GM19467 (cell line): ENCODE measurements around the gene DSN1.

Experiments used
- ATAC-seq: cut with Tn5 transposase; IDR thresholded peaks from one replicate; pipeline ENCODE4 v1.9.1; 2021; ENCODE audit warnings: mild to moderate bottlenecking, moderate library complexity; ENCODE audit not compliant: unreplicated experiment

DSN1 gene

DNA sequence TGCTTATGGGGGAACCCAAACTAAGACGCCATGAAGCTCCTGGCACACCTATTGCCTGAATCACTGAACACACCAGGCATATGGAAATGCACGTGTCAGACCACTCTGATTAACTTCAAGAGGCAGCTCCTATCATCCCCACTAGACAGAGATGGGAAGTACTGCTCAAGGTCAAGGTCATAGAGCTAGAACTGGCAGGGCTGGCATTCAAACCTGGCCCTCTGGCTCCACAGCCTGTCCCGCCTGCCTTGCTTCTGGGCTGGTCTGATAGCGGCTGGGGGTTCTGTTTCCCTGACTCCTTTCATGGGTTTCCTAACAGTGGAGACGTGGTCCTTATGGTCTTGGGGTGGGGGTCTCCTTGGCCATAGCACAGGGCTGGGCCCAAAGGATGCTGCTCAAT lies 22.6 kb upstream of the DSN1 start:
- no peak for ATAC-seq

DNA sequence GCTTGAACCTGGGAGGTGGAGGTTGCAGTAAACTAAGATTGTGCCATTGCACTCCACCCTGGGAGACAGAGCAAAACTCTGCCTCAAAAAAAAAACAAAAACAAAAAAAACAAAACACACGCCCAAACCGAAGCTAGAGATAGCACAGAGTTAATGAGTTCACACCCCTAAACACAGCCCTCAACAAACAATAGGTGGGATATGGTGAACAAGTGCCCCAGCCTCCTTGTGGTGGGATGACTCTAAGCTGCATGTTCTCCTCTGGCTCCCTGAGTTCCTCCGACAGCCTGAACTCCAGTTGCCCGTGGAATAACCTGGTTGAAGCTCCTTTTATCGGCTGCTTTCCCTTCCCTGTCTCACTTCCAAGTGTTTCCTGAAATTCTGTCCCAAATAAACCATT lies 22.1 kb upstream of the DSN1 start:
- ATAC-seq, result no peak

DNA sequence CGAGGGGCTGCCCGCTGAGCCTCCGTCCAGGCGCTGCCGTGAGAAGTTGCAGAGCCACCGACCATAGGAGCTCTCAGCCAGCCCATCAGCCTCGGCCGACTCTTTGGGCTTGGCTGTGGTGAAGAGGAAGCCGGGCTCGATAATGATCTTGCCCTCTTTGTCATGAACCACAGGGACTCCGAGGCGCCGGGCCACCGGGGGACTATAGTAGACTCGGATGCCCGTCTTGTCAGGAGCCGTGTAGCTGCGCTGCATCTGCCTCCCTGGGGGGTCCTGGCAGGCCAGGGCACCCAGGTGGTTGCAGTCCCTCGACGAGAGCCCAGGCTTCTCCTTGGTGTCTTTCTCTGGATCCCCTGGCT lies 20.5 kb upstream of the DSN1 start:
- no peak for ATAC-seq

DNA sequence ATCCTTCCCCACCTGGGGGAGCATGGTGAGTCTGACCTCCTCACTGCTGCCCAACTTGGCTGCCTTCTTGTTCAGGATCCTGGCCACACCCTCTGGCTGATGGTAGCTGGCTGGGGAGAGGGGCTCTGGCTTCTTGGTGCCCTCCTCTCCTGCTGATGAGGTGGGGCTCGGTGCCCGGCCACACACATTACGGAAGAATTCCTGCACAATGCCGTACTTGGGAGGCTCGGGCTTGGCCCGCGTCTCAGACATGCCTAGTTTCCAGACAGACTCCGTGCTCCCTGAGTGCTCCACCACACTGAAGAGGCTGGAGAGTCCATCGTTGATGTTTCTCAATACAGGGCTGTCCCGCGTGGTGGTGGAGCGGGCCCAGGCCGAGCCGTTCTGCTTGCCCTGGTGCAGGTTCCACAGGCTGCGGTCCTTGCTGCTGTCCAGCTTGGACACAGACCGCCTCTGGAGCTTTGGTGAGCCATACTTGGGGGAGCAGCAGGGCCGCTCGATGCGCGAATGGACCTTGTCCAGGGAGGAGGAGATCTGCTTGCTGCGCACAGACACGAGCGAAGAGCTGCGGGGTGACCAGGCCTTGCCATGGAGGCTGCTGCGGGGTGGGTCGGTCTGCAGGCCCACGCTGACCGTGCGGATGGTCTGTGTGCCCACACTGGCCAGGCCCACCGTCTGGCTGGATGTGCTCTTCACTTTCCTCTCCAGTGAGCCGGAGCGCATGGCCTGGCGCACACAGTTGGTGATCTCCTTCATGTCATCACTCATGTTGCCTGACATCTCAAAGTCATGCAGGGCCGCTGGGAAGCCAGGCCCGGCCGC lies 19.9 kb upstream of the DSN1 start:
- ATAC-seq, result no peak

DNA sequence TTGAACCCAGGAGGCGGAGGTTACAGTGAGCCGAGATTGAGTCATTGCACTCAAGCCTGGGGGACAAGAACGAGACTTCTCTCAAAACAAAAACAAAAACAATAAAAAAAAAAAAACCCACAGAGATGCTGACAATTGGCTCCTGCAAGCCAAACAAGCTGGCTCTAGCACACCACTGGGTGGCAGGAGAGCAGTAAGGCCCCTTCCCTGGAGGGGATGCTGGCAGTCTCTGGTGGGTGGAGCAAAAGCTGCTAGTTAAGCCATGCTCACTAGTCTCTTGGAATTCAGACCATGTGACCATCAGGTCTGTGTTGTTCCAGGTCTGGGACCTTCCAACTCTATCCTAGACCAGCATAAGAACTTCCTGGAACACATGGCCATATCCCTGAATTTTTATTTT lies 18.9 kb upstream of the DSN1 start:
- ATAC-seq, result no peak

DNA sequence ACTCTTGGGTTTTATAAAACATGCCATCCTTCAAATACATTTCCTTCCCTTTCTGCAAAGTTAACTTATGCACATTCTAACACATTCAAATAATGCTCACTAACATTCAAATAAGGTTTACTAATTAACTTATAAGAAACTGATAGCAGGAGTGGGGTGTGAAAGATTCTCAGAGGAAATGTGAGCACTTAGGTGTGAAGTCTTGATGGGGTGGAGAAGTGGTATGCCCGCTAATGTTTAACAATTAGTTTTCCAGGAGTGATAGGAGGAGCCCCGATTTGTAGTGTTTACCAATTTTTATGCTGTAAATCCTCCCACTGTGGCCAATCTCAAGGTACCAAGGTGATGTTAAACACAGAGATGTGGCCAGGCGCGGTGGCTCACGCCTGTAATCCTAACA lies 18.3 kb upstream of the DSN1 start:
- ATAC-seq, result no peak

DNA sequence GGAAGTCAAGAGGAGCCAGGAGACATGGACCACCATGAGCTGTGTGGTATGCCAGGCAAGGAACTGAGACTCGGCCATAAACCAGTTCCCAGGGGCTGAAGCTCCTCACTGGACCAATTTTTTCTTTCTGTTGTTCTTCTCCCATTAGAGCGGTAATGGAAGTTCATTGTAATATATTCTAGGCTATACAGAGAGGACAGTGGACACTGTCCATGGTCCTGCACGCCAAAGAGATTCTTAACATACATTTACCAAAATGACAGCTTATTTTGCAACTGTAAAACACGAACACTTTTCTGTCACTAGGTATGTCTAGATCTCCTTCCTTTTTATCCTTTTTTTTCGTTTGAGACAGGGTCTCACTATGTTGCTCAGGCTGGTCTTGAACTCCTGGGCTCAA lies 13.1 kb upstream of the DSN1 start:
- no peak for ATAC-seq

DNA sequence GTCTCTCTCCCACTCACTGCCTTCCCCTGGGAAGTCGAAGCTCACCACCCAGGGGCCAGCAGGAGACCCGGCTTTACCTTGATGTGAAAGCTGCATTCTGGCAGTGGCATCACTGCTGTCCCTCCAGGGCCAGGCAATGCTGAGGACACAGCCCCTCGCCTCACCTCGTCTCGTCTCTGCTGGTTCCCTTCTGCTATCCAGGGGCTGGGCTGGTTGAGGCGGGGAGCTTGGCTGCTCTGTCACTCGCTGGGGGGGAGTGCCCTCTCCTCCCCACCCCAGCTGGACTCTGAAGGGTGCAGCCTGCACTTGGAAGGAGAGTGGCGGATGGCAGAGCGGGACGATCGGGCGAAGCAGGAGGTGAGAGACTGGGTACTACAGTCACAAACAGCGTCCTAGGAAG lies 12.7 kb upstream of the DSN1 start:
- ATAC-seq, result no peak

DNA sequence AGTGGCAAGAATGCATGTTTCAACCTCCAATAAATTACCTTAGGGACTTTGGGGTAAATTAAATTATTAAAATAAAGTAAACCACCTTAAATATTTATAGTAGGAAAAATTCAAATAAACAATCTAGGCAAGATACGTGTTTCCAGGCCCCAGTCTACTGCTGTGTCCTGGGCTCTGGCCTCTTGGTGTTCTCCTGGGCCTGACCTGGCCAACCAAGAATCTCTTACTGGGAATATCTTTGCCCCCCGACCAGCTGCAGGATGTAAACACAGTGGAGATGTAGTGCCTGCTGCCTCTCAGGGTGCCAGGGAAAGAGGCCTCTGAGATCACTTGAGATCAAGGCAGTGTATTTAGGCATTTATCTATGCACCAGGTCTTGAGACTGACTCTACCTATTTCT lies 11.7 kb upstream of the DSN1 start:
- no peak for ATAC-seq

DNA sequence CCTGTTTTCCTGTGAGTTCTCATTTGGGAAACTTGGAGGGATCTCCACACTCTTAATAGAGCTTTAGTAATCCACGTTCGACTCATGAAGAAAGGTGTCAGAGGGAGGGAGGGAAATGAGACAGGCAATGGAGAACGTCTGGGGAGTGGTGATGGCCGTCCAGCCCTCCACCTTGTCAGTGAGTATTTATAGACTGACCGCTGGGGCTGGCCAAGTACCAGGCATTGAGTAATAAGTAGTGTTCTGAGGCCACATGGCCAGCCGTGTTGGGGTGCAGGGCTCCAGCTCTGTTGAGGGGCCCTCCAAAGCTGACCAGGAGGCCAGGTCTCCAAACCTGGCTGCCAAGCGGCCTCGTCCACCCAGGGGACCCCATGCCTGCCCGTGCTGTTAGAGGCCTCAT lies 11.3 kb upstream of the DSN1 start:
- no peak for ATAC-seq

DNA sequence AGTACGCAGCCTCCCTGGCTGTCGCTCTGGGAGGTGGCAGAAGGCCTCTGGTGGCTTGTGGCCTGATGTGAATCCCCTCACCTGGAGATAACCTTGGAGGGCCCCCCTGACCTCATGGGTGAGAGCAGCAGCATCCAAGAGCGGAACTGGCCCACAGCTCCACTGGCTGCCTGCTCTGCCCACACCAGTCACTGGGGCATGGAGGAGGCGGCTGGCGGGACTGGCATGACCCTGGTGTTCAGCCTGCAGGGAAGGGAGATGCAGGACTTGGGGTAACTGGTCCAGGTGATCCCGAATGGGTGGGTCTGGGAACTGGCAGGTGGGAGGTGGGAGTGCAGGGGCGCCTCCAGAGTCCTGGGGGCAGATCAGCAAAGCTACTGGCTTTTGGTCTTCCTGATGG lies 10.6 kb upstream of the DSN1 start:
- ATAC-seq, result no peak

DNA sequence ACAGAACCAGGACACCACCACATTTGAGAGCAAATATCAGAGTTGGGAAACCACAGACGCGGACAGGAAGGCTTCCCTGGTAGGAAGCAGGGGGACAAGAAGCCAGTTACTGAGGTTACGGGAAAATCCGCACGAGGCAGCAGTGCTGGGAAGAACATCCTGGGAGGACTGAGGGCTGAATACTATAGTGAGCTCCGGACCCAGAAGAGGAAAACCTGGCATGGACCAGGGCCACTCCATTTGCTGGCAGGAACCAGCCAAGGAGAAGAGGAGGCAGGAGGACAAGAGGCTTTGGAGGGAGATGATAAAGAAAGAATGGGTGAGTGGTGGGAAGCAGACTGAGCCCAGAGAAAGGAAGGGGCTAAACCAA lies 6.1 kb upstream of the DSN1 start:
- no peak for ATAC-seq

DNA sequence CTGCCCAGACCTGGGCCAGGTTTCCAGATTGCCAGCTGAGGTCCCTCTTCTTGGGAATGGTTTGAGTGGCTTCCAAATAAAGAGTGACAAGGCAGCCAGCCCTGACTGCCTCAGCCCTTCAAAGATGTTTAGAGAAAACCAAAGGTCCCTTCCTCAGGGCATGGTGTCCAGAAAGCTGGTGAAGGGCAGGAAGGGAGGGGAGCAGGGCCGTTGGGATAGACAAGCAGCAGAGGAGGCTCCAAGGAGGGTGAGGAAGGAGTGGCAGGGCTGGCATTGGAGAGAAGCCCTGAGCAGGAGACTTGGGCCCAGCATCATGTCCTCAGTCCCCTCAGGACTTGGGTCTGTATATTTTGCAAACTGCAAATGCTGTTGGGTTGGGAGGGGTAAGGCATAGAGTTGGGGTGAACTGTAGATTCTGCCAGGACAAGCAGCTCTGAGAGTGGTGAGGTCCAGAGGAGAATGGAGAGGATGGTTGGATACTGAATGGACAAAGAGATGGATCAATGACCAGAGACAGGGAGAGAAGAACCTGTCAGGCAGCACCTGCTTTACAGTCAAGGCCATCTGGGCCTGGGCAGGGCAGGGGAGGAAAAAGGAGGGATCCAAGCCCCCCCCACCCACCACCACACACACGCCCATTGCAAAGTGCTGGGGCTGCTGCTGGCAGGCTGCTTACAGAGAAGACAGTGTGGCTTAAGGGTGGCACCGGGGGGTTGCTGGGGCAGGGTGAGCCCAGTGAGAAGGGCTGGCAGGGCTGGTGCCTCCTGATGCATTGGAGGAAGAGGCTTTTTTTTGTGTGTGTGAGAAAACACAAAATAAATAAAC lies 5.5 kb upstream of the DSN1 start:
- no peak for ATAC-seq

DNA sequence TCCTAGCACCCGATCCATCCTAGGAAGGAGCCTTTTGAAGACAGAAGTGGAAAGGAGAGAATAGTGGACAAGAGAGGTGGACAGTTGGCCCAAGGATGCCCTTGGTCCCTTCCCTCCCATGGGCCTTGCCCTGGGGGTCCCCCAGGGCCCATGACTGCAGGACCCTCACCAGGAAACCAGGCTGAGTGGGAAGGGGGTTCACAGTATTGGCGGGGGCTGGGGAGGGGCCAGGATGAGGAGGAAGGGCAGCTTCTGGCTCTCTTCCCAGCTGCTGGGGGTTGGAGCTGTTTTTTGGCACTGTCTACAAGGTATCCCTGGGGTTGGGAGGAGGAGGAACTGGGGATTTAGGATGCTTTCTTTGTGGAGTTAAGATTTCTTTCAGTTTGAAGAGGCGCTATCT lies 4.0 kb upstream of the DSN1 start:
- no peak for ATAC-seq

DNA sequence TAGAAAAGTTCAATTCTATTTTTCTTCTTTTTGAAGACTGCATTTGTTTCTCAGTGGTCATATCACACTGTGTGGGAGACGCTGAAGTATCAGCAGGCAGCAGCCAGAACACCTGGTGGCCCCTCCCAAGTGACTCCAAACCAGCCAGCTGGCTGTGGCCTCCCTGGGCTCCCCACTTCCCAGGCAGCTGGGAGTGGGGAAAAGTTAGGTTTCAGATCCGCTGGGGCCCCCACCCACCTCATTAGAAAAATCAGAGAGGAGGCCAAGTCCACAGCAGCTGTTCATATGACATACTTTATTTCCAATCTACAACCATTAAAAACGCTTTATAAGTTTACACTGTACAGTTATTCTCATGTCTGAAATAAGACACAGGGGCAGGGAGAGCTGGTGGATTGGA lies 3.6 kb upstream of the DSN1 start:
- ATAC-seq, result no peak

DNA sequence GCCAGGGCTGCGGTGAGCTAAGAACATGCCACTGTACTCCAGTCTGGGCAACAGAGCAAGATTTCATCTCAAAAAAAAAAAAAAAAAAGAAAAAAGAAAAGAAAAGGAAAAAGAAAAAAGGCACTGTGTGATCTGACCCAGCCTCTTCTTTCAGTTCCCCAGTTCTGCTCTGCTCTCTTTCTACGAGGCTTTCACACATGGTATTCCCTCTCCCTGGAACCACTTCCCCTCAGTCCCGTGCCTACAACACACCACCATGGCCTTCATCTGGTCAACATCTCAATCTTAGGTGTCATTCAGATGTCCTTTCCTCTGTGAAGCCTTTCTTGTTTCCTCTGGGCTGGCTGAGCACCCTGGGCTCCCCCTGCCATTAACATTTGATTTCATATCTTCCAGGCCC lies 2.3 kb upstream of the DSN1 start:
- no peak for ATAC-seq

DNA sequence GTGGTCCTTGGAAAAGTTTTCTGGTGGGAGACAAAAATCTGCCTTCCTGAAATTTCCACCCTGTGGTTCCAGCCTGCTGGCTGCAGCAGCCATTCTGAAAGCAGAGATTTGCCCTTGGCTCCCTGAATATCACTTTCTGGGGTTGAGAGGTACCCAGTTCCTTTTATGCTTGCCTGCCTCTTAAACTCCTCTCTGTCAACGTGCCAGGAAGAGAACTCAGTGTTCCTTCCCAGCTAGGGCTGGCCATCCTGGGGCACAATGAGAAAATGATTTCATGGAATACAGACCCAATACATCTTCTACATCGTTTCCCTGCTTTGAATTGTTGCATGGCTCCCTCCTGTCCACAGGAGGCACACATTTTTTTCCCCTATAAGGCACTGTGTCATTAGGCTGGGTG lies 1.6 kb upstream of the DSN1 start:
- no peak for ATAC-seq

DNA sequence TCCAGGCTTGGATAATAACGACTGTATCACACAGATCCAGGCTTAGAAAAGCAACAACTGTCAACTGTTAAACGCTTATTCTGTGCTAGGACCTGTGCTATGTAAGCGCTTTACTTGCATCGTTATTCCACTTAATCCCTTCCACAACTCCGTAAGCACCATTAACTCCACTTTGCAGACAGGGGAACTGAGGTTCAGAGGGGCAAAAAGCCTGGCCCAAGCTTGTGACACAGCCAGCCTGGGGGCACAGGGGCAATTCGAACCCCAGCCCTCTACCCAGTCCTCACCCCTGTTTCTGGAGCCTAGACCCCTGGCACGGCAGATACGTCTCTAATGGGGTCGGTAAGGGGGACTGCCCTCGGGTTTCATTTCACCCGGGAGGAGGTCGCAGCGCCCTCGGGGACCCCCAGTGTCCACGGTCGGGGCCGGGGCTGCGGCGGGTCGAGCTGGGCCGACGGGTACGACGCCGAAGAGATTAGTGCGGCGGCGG lies 411 bp downstream of the DSN1 start:
- ATAC-seq, result peak; percentile 3

DNA sequence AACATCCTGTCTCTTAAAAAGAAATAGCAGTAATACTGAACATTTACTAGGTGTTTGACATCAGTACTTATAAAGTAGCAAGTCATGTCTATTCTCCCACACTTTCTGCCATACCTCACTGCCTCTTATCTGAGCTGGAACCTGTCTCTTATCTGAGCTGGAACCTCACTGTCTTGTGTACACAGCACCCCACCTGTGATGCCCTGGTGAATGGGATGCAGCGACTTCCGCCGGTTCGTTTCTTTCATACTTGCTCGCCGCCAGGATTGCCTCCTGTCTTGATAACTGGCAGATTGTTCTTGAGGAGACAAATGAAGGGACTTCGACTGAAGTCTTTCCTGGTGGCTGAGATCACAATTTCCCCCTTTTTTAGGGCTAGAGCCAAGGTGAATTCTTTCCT lies 2.9 kb downstream of the DSN1 start:
- ATAC-seq, result no peak

DNA sequence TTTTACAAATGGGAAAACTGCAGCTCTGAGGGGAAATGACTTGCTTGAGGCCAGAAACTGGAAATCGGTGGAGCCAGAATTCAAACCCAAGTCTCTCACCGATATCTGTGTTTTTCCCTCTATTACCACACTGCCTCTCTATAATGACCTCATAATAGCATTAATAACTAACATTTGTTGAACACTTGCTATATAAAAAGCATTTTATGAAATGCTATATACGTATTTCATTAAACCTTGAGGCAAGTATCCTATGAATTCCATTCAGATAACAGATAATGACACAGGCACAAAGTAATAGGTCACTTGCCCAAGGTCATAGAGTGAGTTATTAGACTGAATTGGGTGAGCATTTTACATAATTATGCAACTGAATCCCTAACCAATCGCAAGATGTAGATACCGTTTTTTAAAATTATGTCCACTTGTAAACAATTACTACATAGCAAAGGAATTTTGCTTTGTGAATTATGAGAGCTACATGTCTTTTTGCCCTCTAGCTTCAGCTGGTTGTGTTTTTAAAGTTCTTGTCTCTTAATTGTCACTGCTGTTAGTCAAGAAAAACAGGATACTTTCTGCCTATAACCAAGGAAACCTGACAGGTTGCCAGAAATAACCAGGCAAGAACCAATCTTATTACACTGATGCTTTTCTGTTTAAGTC lies 4.7 kb downstream of the DSN1 start:
- ATAC-seq, result no peak

DNA sequence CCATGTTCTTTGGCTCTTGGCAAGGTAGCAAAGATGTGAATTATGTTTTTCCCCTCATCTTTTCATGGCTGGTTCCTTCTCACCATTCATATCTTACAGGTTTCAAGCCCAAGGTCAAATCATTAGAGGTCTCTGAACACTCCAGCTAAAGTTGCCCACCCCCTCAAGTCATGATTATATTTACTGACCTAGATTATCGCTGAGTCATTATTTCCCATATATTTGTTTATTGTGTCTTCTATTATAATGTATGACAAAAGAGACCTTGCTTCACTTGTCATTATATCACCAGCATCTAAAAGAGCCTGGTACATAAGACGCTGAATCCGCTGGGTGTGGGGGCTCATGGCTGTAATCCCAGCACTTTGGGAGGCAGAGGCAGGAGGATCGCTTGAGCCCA lies 12.4 kb downstream of the DSN1 start:
- ATAC-seq, result no peak

DNA sequence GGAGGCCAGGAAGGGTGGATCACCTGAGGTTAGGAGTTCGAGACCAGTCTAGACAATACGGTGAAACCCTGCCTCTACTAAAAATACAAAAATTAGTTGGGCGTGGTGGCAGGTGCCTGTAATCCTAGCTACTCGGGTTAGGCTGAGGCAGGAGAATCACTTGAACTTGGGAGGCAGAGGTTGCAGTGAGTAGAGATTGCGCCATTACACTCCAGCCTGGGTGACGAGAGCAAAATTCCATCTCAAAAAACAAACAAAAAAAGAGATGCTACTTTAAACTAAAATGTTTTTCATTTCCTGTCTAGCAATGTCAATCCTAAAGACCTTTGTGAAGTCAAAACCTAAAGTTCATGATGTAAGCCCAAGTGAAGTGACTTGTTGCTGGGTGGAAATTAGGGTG lies 12.9 kb downstream of the DSN1 start:
- no peak for ATAC-seq
